HEK293 (cell line): ENCODE results near the gene PARD3.

Experiments
- MEIS1 ChIP-seq: sonication (generic); formaldehyde crosslinking; IDR thresholded peaks from 2 replicates; pipeline ENCODE4 v1.8.1; 2022; ENCODE audit warnings: missing genetic modification reagents, mild to moderate bottlenecking, borderline replicate concordance
- MYNN ChIP-seq: fragments of 450-650 bp; formaldehyde crosslinking; IDR thresholded peaks from 2 replicates; pipeline ENCODE4 v1.5.1; 2016; ENCODE audit warnings: missing biosample characterization, missing genetic modification characterization, borderline replicate concordance
- ZBTB26 ChIP-seq: fragments of 450-650 bp; formaldehyde crosslinking; optimal IDR thresholded peaks from 2 replicates; pipeline ENCODE3; 2016; ENCODE audit warnings: missing biosample characterization, mild to moderate bottlenecking, missing genetic modification characterization
- ZNF266 ChIP-seq: fragments of 450-650 bp; formaldehyde crosslinking; IDR thresholded peaks from 2 replicates; pipeline ENCODE4 v1.5.1; 2016; ENCODE audit warnings: missing biosample characterization, missing genetic modification characterization, low read depth
- ZNF274 ChIP-seq, 2 experiments: fragments of 200-500 bp in 1 of 2; fragments of 450-650 bp in 1 of 2; sonication (Bioruptor generic) in 1 of 2; formaldehyde crosslinking in 1 of 2; IDR thresholded peaks; 2 replicates each; pipeline versions ENCODE4 v1.5.1 to v1.6.1; 2014 to 2016; ENCODE audit warnings: borderline replicate concordance in 1 of 2, inconsistent platforms in 1 of 2, low read length in 1 of 2, missing biosample characterization in 1 of 2, missing genetic modification characterization in 1 of 2
- ZNF398 ChIP-seq: fragments of 450-650 bp; formaldehyde crosslinking; IDR thresholded peaks from 2 replicates; pipeline ENCODE4 v1.5.1; 2017; ENCODE audit warnings: missing biosample characterization, missing genetic modification characterization
- ZNF768 ChIP-seq: fragments of 450-650 bp; formaldehyde crosslinking; IDR thresholded peaks from 2 replicates; pipeline ENCODE4 v1.5.1; 2018; ENCODE audit warnings: missing biosample characterization, mild to moderate bottlenecking, missing genetic modification characterization
- TF ChIP-seq, protein P1 (sequence below): fragments of 450-650 bp; formaldehyde crosslinking; IDR thresholded peaks from 2 replicates; pipeline ENCODE4 v1.5.1; 2016; ENCODE audit warnings: missing biosample characterization, missing genetic modification characterization

GRCh38 chr10:34134602-34135001, 680.5 kb downstream of the PARD3 start:
- TF ChIP-seq, protein P1, sequence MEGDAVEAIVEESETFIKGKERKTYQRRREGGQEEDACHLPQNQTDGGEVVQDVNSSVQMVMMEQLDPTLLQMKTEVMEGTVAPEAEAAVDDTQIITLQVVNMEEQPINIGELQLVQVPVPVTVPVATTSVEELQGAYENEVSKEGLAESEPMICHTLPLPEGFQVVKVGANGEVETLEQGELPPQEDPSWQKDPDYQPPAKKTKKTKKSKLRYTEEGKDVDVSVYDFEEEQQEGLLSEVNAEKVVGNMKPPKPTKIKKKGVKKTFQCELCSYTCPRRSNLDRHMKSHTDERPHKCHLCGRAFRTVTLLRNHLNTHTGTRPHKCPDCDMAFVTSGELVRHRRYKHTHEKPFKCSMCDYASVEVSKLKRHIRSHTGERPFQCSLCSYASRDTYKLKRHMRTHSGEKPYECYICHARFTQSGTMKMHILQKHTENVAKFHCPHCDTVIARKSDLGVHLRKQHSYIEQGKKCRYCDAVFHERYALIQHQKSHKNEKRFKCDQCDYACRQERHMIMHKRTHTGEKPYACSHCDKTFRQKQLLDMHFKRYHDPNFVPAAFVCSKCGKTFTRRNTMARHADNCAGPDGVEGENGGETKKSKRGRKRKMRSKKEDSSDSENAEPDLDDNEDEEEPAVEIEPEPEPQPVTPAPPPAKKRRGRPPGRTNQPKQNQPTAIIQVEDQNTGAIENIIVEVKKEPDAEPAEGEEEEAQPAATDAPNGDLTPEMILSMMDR (tag by site-specific recombination), result no peak
- TF ChIP-seq ZNF266 (tag by site-specific recombination) (no peak), ZBTB26 (tag by site-specific recombination) (no peak), ZNF398 (no peak), MEIS1 (CRISPR knock-in tag) (no peak), ZNF274 (IDR thresholded peaks at IDR 0.05; ENCODE audit: low read length) (no peak), ZNF274 (tag by site-specific recombination; IDR thresholded peaks at IDR 0.05; ENCODE audit: borderline replicate concordance) (no peak), ZNF768 (tag by site-specific recombination) (no peak), MYNN (tag by site-specific recombination) (no peak)
